Measurements from ENCODE around the gene MAP2K5.

MAP2K5 gene

DNA sequence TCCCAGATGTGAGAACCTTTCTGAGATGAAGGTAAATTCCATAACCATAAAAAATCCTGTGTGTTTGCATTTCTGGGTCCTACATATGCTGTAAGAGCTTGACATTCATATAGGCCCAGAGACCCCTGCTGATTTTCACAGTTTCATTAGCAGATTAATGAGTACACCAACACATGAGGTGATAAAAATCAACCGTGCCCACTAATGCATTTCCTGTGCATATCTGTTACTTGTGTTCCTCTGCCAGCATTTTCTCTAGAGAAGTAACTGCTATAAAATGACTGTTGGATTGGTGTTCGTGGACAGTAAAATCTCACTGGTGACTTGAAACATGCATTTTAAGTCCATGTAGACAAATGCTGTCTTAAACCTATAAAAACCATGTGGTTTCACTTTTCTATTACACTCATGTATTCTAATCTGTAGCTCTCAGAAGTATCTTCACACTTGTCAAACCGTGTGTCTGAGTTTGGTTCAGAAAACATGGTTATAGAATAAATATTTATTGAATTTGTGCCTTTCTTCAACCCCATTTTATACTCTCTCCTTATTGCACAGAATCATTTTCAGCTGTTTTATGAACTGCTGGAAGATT is 14.6 kb downstream of the MAP2K5 start:
- H4K20me1 ChIP-seq (ENCODE audit: insufficient read depth, low read length): no peaks in the 10 kb centered on the region
- no peaks in the 10 kb centered on the region for H3K79me2 ChIP-seq (ENCODE audit: low read length)
- no peaks in the 10 kb centered on the region for H3K4me1 ChIP-seq (ENCODE audit: low read length)
- TF ChIP-seq, protein P1, sequence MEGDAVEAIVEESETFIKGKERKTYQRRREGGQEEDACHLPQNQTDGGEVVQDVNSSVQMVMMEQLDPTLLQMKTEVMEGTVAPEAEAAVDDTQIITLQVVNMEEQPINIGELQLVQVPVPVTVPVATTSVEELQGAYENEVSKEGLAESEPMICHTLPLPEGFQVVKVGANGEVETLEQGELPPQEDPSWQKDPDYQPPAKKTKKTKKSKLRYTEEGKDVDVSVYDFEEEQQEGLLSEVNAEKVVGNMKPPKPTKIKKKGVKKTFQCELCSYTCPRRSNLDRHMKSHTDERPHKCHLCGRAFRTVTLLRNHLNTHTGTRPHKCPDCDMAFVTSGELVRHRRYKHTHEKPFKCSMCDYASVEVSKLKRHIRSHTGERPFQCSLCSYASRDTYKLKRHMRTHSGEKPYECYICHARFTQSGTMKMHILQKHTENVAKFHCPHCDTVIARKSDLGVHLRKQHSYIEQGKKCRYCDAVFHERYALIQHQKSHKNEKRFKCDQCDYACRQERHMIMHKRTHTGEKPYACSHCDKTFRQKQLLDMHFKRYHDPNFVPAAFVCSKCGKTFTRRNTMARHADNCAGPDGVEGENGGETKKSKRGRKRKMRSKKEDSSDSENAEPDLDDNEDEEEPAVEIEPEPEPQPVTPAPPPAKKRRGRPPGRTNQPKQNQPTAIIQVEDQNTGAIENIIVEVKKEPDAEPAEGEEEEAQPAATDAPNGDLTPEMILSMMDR (IDR thresholded peaks at IDR 0.05; ENCODE audit: low read length): no peak
- TF ChIP-seq EZH2phosphoT487 (IDR thresholded peaks at IDR 0.05; ENCODE audit: low read length) (no peak), EZH2 (optimal IDR thresholded peaks at IDR 0.05; ENCODE audit: low read depth, low read length) (no peak)
- no peak overlapping the region for H3K4me2 ChIP-seq (ENCODE audit: low read depth, low read length)
- no peaks in the 10 kb centered on the region for H3K27me3 ChIP-seq (replicated peaks; ENCODE audit: insufficient read depth, low read length)
- H3K9me2 ChIP-seq (replicated peaks; ENCODE audit: insufficient read depth, low read length): no peaks in the 10 kb centered on the region
- no peak for DNase-seq
- H3F3A ChIP-seq (ENCODE audit: insufficient read depth, low read length): no peaks in the 10 kb centered on the region
- no peak overlapping the region for H3K27ac ChIP-seq (ENCODE audit: low read length)
- H3K4me3 ChIP-seq (ENCODE audit: low read length): no peak overlapping the region
- no peak overlapping the region for H2AFZ ChIP-seq (ENCODE audit: low read length)
- no peaks in the 10 kb centered on the region for H3K9me3 ChIP-seq (replicated peaks; ENCODE audit: insufficient read depth, low read length)
- no peak overlapping the region for H3K9ac ChIP-seq (ENCODE audit: low read length)
- H3K36me3 ChIP-seq (replicated peaks; ENCODE audit: insufficient read depth, low read length): no peaks in the 10 kb centered on the region; the same call in 1 of the 2 replicates

DNA sequence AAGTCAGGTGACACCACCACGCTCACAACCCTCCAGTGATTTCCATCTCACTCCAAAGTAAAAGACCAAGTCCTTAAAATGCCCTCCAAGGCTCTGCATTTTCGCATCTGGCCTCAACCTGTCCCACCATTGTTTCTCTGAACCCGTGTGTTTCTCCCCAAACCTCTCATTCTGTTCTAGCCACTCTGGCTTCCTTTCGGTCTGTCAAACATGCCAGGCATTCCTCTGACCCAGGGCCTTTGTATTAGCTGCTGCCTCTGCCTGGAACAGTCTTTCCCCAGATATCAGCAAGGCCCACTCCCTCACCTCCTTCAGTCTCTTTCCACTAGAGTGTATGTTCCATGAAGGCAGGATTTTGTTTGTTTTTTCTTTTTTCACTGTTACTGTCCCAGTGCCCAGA is 16.0 kb downstream of the MAP2K5 start:
- no peaks in the 10 kb centered on the region for H3K36me3 ChIP-seq (replicated peaks; ENCODE audit: insufficient read depth, low read length)
- H3K9me3 ChIP-seq (replicated peaks; ENCODE audit: insufficient read depth, low read length): no peaks in the 10 kb centered on the region
- no peak overlapping the region for H3K27ac ChIP-seq (ENCODE audit: low read length)
- no peaks in the 10 kb centered on the region for H3K9me2 ChIP-seq (replicated peaks; ENCODE audit: insufficient read depth, low read length)
- H3K27me3 ChIP-seq (replicated peaks; ENCODE audit: insufficient read depth, low read length): no peaks in the 10 kb centered on the region
- no peaks in the 10 kb centered on the region for H3K4me1 ChIP-seq (ENCODE audit: low read length)
- H2AFZ ChIP-seq (ENCODE audit: low read length): no peak overlapping the region
- no peak overlapping the region for H3K4me2 ChIP-seq (ENCODE audit: low read depth, low read length)
- no peak for DNase-seq
- H3K4me3 ChIP-seq (ENCODE audit: low read length): no peak overlapping the region
- H3F3A ChIP-seq (ENCODE audit: insufficient read depth, low read length): no peaks in the 10 kb centered on the region
- TF ChIP-seq EZH2 (optimal IDR thresholded peaks at IDR 0.05; ENCODE audit: low read depth, low read length): no peak
- TF ChIP-seq EZH2phosphoT487 (IDR thresholded peaks at IDR 0.05; ENCODE audit: low read length): no peak
- TF ChIP-seq, protein P1 (IDR thresholded peaks at IDR 0.05; ENCODE audit: low read length): no peak
- no peak overlapping the region for H3K9ac ChIP-seq (ENCODE audit: low read length)
- no peaks in the 10 kb centered on the region for H4K20me1 ChIP-seq (ENCODE audit: insufficient read depth, low read length)
- H3K79me2 ChIP-seq (ENCODE audit: low read length): no peaks in the 10 kb centered on the region

DNA sequence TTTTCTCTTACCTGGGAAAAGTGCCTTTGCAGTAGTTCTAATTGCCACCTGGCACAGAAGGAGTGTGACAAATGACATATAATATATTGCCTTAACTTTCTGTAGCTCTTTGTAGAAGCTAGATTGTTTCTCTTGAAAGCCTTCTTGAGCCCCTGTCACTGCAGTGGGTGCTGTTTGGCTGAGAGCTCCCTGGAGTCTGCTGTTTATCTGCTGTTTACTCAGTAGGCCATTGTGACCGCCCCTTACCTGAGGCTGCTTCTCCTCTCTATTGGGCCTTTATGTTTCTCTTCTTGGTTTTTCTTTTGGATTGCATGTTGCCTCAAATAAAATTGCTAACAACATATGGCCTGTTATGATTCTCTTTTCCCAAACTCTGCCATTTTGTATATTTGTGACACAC is 16.7 kb downstream of the MAP2K5 start:
- H3K9ac ChIP-seq (ENCODE audit: low read length): no peak overlapping the region
- no peak overlapping the region for H3K27ac ChIP-seq (ENCODE audit: low read length)
- H3K9me2 ChIP-seq (replicated peaks; ENCODE audit: insufficient read depth, low read length): no peaks in the 10 kb centered on the region
- no peak for TF ChIP-seq EZH2phosphoT487 (IDR thresholded peaks at IDR 0.05; ENCODE audit: low read length)
- H3K4me2 ChIP-seq (ENCODE audit: low read depth, low read length): no peak overlapping the region
- DNase-seq: no peak
- no peaks in the 10 kb centered on the region for H3F3A ChIP-seq (ENCODE audit: insufficient read depth, low read length)
- H3K4me3 ChIP-seq (ENCODE audit: low read length): no peak overlapping the region
- no peak overlapping the region for H2AFZ ChIP-seq (ENCODE audit: low read length)
- no peaks in the 10 kb centered on the region for H4K20me1 ChIP-seq (ENCODE audit: insufficient read depth, low read length)
- H3K79me2 ChIP-seq (ENCODE audit: low read length): no peaks in the 10 kb centered on the region
- no peaks in the 10 kb centered on the region for H3K9me3 ChIP-seq (replicated peaks; ENCODE audit: insufficient read depth, low read length)
- H3K36me3 ChIP-seq (replicated peaks; ENCODE audit: insufficient read depth, low read length): no peaks in the 10 kb centered on the region
- H3K4me1 ChIP-seq (ENCODE audit: low read length): peaks cover 4% of the 10 kb centered on the region
- no peaks in the 10 kb centered on the region for H3K27me3 ChIP-seq (replicated peaks; ENCODE audit: insufficient read depth, low read length)

DNA sequence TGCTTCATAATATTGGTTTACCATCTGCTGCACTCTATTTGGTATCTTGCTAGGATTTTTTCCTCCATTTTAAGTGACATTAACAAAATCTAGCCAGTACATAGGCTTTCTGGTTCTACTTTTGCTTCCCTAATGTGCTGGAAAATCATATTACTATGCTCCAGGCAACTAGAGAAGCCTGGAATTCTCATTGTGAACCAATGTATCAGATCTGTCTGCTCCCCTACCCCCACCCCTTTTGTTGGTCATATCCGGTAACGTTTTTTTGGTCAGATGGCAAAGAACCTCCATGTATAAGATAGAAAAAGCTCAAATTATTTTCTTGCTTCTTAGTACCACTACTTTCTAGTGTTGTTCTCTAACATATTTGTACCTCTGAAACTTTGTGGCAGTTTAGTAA is 17.1 kb downstream of the MAP2K5 start:
- no peak overlapping the region for H3K27ac ChIP-seq (ENCODE audit: low read length)
- H3K9me2 ChIP-seq (replicated peaks; ENCODE audit: insufficient read depth, low read length): no peaks in the 10 kb centered on the region
- no peaks in the 10 kb centered on the region for H4K20me1 ChIP-seq (ENCODE audit: insufficient read depth, low read length)
- no peak for DNase-seq
- no peaks in the 10 kb centered on the region for H3F3A ChIP-seq (ENCODE audit: insufficient read depth, low read length)
- H3K79me2 ChIP-seq (ENCODE audit: low read length): no peaks in the 10 kb centered on the region
- H3K9me3 ChIP-seq (replicated peaks; ENCODE audit: insufficient read depth, low read length): no peaks in the 10 kb centered on the region
- no peak overlapping the region for H3K9ac ChIP-seq (ENCODE audit: low read length)
- H3K4me2 ChIP-seq (ENCODE audit: low read depth, low read length): no peak overlapping the region
- H3K4me3 ChIP-seq (ENCODE audit: low read length): no peak overlapping the region
- H3K27me3 ChIP-seq (replicated peaks; ENCODE audit: insufficient read depth, low read length): no peaks in the 10 kb centered on the region
- TF ChIP-seq EZH2 (optimal IDR thresholded peaks at IDR 0.05; ENCODE audit: low read depth, low read length) (no peak), EZH2phosphoT487 (IDR thresholded peaks at IDR 0.05; ENCODE audit: low read length) (no peak)
- TF ChIP-seq, protein P1 (IDR thresholded peaks at IDR 0.05; ENCODE audit: low read length): no peak
- H2AFZ ChIP-seq (ENCODE audit: low read length): no peak overlapping the region
- H3K4me1 ChIP-seq (ENCODE audit: low read length): peaks cover 8% of the 10 kb centered on the region
- no peaks in the 10 kb centered on the region for H3K36me3 ChIP-seq (replicated peaks; ENCODE audit: insufficient read depth, low read length)

Measured in MM.1S (cell line).